ENCODE data around the gene USP37. TPM values are rescaled to one million over a fixed set of nuclear protein-coding genes. Genes with fewer than 3 reads are reported as not detected.
A peak's percentile ranks its signal among the peaks of the same experiment; 100 is the strongest.

USP37 gene
- total RNA-seq, 2 donors from 2014 or later = 18.7 to 27.7 TPM

GRCh38 chr2:218429911-218430692 lies 138.0 kb downstream of the USP37 start:
- Mint-ChIP-seq H3K27ac (peak overlapping the region; percentile 62), H3K4me1 (peaks cover 12% of the 10 kb centered on the region), H3K36me3 (ENCODE audit: low read depth) (peaks cover 2% of the 10 kb centered on the region), H3K27me3 (no peaks in the 10 kb centered on the region), H3K4me3 (peak overlapping the region; percentile 8)
- DNase-seq = no peak
- H3K9me3 ChIP-seq (ENCODE audit: control insufficient read depth, low read length, poor library complexity, severe bottlenecking) = no peaks in the 10 kb centered on the region
- ATAC-seq = no peak

- ATAC-seq (no peak), DNase-seq (no peak)
- Mint-ChIP-seq H3K4me1 (peaks cover 8% of the 10 kb centered on the region), H3K27me3 (no peaks in the 10 kb centered on the region), H3K27ac (peak overlapping the region; percentile 37), H3K36me3 (ENCODE audit: low read depth) (no peaks in the 10 kb centered on the region), H3K4me3 (no peak overlapping the region)
- H3K9me3 ChIP-seq (ENCODE audit: control insufficient read depth, low read length, poor library complexity, severe bottlenecking) = no peaks in the 10 kb centered on the region
Observed at GRCh38 chr2:218428846-218429558, 139.1 kb downstream of the USP37 start.

- Mint-ChIP-seq H3K4me3 (no peak overlapping the region), H3K4me1 (peaks cover 8% of the 10 kb centered on the region), H3K27me3 (no peaks in the 10 kb centered on the region), H3K36me3 (ENCODE audit: low read depth) (no peaks in the 10 kb centered on the region), H3K27ac (no peak overlapping the region)
- H3K9me3 ChIP-seq (ENCODE audit: control insufficient read depth, low read length, poor library complexity, severe bottlenecking) = no peaks in the 10 kb centered on the region
- ATAC-seq = no peak
- DNase-seq = no peak
Observed at GRCh38 chr2:218427741-218428140, 140.4 kb downstream of the USP37 start.

GRCh38 chr2:218425531-218425930 lies 142.6 kb downstream of the USP37 start:
- H3K4me3 Mint-ChIP-seq = no peak overlapping the region
- ATAC-seq (no peak), DNase-seq (no peak)
- H3K27ac Mint-ChIP-seq = no peak overlapping the region
- no peaks in the 10 kb centered on the region for H3K36me3 Mint-ChIP-seq (ENCODE audit: low read depth)
- no peaks in the 10 kb centered on the region for H3K27me3 Mint-ChIP-seq
- H3K9me3 ChIP-seq (ENCODE audit: control insufficient read depth, low read length, poor library complexity, severe bottlenecking) = no peaks in the 10 kb centered on the region
- H3K4me1 Mint-ChIP-seq = peaks cover 10% of the 10 kb centered on the region

GRCh38 chr2:218423584-218423983 lies 144.6 kb downstream of the USP37 start:
- DNase-seq (no peak), ATAC-seq (no peak)
- peaks cover 4% of the 10 kb centered on the region for H3K4me1 Mint-ChIP-seq
- no peaks in the 10 kb centered on the region for H3K9me3 ChIP-seq (ENCODE audit: control insufficient read depth, low read length, poor library complexity, severe bottlenecking)
- H3K27ac Mint-ChIP-seq = no peak overlapping the region
- no peaks in the 10 kb centered on the region for H3K27me3 Mint-ChIP-seq
- no peak overlapping the region for H3K4me3 Mint-ChIP-seq
- no peaks in the 10 kb centered on the region for H3K36me3 Mint-ChIP-seq (ENCODE audit: low read depth)

GRCh38 chr2:218422403-218423086 lies 145.6 kb downstream of the USP37 start:
- no peak for DNase-seq
- peaks cover 4% of the 10 kb centered on the region for H3K4me1 Mint-ChIP-seq
- no peak overlapping the region for H3K4me3 Mint-ChIP-seq
- ATAC-seq = no peak
- H3K9me3 ChIP-seq (ENCODE audit: control insufficient read depth, low read length, poor library complexity, severe bottlenecking) = no peaks in the 10 kb centered on the region
- no peaks in the 10 kb centered on the region for H3K27me3 Mint-ChIP-seq
- no peaks in the 10 kb centered on the region for H3K36me3 Mint-ChIP-seq (ENCODE audit: low read depth)
- H3K27ac Mint-ChIP-seq = no peak overlapping the region

- Mint-ChIP-seq H3K4me3 (no peak overlapping the region), H3K4me1 (peaks cover 4% of the 10 kb centered on the region), H3K36me3 (ENCODE audit: low read depth) (no peaks in the 10 kb centered on the region), H3K27me3 (no peaks in the 10 kb centered on the region), H3K27ac (peak overlapping the region; percentile 34)
- ATAC-seq (no peak), DNase-seq (no peak)
- no peaks in the 10 kb centered on the region for H3K9me3 ChIP-seq (ENCODE audit: control insufficient read depth, low read length, poor library complexity, severe bottlenecking)
Observed at GRCh38 chr2:218421027-218421426, 147.1 kb downstream of the USP37 start.

GRCh38 chr2:218419630-218420216 lies 148.4 kb downstream of the USP37 start:
- H3K27me3 Mint-ChIP-seq = no peaks in the 10 kb centered on the region
- H3K4me3 Mint-ChIP-seq = no peak overlapping the region
- H3K36me3 Mint-ChIP-seq (ENCODE audit: low read depth) = no peaks in the 10 kb centered on the region
- no peak for ATAC-seq
- H3K27ac Mint-ChIP-seq = no peak overlapping the region
- no peaks in the 10 kb centered on the region for H3K9me3 ChIP-seq (ENCODE audit: control insufficient read depth, low read length, poor library complexity, severe bottlenecking)
- DNase-seq = no peak
- peaks cover 4% of the 10 kb centered on the region for H3K4me1 Mint-ChIP-seq

- Mint-ChIP-seq H3K27ac (no peak within 1 kb of the TSS), H3K36me3 (ENCODE audit: low read depth) (no peaks in the 10 kb centered on the region), H3K27me3 (no peaks in the 10 kb centered on the region), H3K4me1 (peaks cover 4% of the 10 kb centered on the region), H3K4me3 (no peak within 1 kb of the TSS)
- DNase-seq = no peak
- ATAC-seq = no peak
- H3K9me3 ChIP-seq (ENCODE audit: control insufficient read depth, low read length, poor library complexity, severe bottlenecking) = no peaks in the 10 kb centered on the region
Observed at GRCh38 chr2:218418717-218419458, 149.3 kb downstream of the USP37 start, which contains the start of gene VIL1. TSS of gene VIL1 (plus strand) at chr2:218419123. CDS start at chr2:218423779, 4,656 bp downstream.

- no peaks in the 10 kb centered on the region for H3K36me3 Mint-ChIP-seq (ENCODE audit: low read depth)
- ATAC-seq = no peak
- H3K4me1 Mint-ChIP-seq = peaks cover 4% of the 10 kb centered on the region
- H3K27me3 Mint-ChIP-seq = no peaks in the 10 kb centered on the region
- H3K9me3 ChIP-seq (ENCODE audit: control insufficient read depth, low read length, poor library complexity, severe bottlenecking) = no peaks in the 10 kb centered on the region
- no peak overlapping the region for H3K27ac Mint-ChIP-seq
- no peak for DNase-seq
- no peak overlapping the region for H3K4me3 Mint-ChIP-seq
Observed at GRCh38 chr2:218418321-218418716, 149.8 kb downstream of the USP37 start.

GRCh38 chr2:218407717-218408116 lies 160.4 kb downstream of the USP37 start:
- no peaks in the 10 kb centered on the region for H3K9me3 ChIP-seq (ENCODE audit: control insufficient read depth, low read length, poor library complexity, severe bottlenecking)
- DNase-seq (no peak), ATAC-seq (no peak)
- Mint-ChIP-seq H3K27ac (peak overlapping the region; percentile 97), H3K27me3 (no peaks in the 10 kb centered on the region), H3K4me1 (peaks cover 41% of the 10 kb centered on the region), H3K4me3 (no peak overlapping the region), H3K36me3 (ENCODE audit: low read depth) (no peaks in the 10 kb centered on the region)

GRCh38 chr2:218406949-218407618 lies 161.1 kb downstream of the USP37 start:
- no peaks in the 10 kb centered on the region for H3K27me3 Mint-ChIP-seq
- H3K4me3 Mint-ChIP-seq = peak overlapping the region; percentile 92
- peak overlapping the region; percentile 97 for H3K27ac Mint-ChIP-seq
- DNase-seq (peak; percentile 32 to 47 (median 46)), ATAC-seq (peak; percentile 54)
- H3K4me1 Mint-ChIP-seq = peaks cover 45% of the 10 kb centered on the region
- no peaks in the 10 kb centered on the region for H3K9me3 ChIP-seq (ENCODE audit: control insufficient read depth, low read length, poor library complexity, severe bottlenecking)
- no peaks in the 10 kb centered on the region for H3K36me3 Mint-ChIP-seq (ENCODE audit: low read depth)
